DMS53 treated with DMSO at 0.1 percent for 48 hours (cell line): ENCODE results near the gene SKAP1.

Source experiments
- DNase-seq: peaks from one replicate; lab custom pipeline; 2025; ENCODE audit not compliant: unreplicated experiment; lab: John Stamatoyannopoulos, UW

Gene SKAP1

GRCh38 chr17:48179071-48179945, 250.7 kb downstream of the SKAP1 start:
- no peak for DNase-seq

- no peak for DNase-seq
Measured at GRCh38 chr17:48178317-48178716, 251.7 kb downstream of the SKAP1 start.

GRCh38 chr17:48177816-48178215, 252.2 kb downstream of the SKAP1 start:
- no peak for DNase-seq

GRCh38 chr17:48176471-48176855, 253.6 kb downstream of the SKAP1 start:
- no peak for DNase-seq

GRCh38 chr17:48175692-48176470, 254.1 kb downstream of the SKAP1 start:
- no peak for DNase-seq

- peak; percentile 41 for DNase-seq
Measured at GRCh38 chr17:48174833-48175523, 255.0 kb downstream of the SKAP1 start.

GRCh38 chr17:48173191-48173984, 256.6 kb downstream of the SKAP1 start:
- no peak for DNase-seq

- DNase-seq, result no peak
Measured at GRCh38 chr17:48169926-48170325, 260.1 kb downstream of the SKAP1 start.

- no peak for DNase-seq
Measured at GRCh38 chr17:48163809-48164208, 266.2 kb downstream of the SKAP1 start.

- DNase-seq, result peak; percentile 70
Measured at GRCh38 chr17:48162946-48163506, 267.0 kb downstream of the SKAP1 start.

- DNase-seq, result peak; percentile 62
Measured at GRCh38 chr17:48162306-48162934, 267.6 kb downstream of the SKAP1 start.

GRCh38 chr17:48161127-48161905, 268.7 kb downstream of the SKAP1 start:
- no peak for DNase-seq

- peak; percentile 99 for DNase-seq
Measured at GRCh38 chr17:48160177-48161081, 269.6 kb downstream of the SKAP1 start.

GRCh38 chr17:48159232-48159631, 270.8 kb downstream of the SKAP1 start:
- peak; percentile 52 for DNase-seq

GRCh38 chr17:48155889-48156611, 274.0 kb downstream of the SKAP1 start:
- DNase-seq, result no peak

GRCh38 chr17:48153691-48154358, 276.2 kb downstream of the SKAP1 start:
- DNase-seq, result peak; percentile 98

GRCh38 chr17:48152289-48152688, 277.7 kb downstream of the SKAP1 start:
- no peak for DNase-seq
